COLO829 (cell line): Measurements from ENCODE around the gene TMEM126B.
"Not testable (repeated sequence)": the region's sequence is repeated elsewhere in the genome, so short reads cannot be mapped to it uniquely, and the experiment has no call there.

Source experiments
- DNase-seq: peaks from one replicate; pipeline ENCODE4 v3.0.0; 2012; ENCODE audit warnings: low spot score

The TMEM126B gene

DNA sequence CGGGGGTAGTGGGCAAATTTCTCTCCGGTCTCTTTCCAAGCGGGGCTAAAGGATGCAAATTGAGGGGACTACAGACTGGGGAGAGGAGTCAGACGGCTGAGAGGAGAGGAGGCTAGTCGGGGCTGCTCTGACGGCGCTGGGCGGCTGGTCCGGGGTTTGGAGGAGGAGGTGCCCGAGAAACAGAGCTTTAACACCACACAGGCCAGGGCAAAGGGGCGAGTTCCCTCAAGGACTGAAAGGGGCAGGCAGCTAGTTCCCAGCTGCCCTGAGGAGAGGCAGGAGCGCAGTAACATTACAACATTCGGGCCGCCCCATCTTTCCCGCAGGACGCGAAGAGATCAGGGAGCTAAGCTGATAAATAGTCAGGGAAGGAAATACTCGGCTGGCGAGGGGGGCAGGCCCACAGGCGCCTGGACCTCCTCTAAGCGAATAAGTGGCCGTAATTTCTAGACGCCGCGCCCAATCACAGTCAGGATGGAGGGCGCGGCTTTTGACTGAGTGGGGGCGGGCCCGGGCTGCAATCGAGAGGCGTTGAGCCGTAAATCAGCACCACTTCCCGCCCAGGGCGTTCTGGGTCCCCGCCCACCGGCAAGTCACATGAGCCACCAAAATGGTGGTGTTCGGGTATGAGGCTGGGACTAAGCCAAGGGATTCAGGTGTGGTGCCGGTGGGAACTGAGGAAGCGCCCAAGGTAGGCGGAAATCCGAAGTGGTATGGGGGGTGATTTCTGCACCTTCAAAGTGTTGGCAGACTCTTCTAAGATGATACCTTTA is at the start of gene TMEM126B:
Gene TMEM126B, plus strand, starts transcription at position 596 of the 773 bp plus-strand sequence. Its CDS starts 15 bp downstream, at position 611.
- DNase-seq, result peak; percentile 83

DNA sequence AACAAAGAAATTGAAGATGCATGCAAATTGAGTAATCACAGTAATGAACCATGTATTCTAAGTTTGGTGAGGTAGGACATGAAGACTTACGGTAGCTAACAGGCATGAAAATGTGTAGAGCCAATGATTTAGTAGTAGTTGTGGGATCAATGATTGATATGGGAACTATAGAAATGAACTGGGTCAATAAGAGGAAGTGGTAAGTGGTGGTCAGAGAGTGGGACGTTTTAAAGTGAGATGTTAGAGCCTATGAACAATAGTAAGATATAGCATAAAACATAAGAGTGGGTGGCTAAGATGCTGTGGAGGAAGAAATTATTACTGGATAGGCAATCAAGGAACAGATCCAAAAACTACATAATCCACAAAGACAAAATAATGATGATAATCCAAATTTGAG is 46.3 kb upstream of the TMEM126B start:
- no peak for DNase-seq

DNA sequence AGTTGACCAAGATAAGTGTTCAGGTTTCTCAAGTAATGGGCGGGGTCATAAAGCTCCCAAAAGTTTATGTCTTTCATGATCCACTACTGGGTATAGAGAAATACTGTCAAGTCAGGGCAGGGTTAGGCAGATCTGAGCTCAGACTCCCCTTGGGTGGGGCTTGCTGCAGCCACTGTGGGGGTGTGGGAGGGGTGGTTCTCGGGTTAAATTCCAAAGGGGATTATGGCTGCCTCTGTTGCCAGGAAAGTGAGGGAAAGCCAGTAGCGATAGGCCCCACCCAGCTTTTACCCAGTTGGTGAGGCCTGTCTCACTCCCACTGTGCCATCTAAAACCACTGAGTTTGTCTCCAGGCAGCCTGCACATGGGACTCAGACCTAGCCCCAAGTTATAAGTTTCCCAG is 39.0 kb upstream of the TMEM126B start:
- DNase-seq, result no peak

DNA sequence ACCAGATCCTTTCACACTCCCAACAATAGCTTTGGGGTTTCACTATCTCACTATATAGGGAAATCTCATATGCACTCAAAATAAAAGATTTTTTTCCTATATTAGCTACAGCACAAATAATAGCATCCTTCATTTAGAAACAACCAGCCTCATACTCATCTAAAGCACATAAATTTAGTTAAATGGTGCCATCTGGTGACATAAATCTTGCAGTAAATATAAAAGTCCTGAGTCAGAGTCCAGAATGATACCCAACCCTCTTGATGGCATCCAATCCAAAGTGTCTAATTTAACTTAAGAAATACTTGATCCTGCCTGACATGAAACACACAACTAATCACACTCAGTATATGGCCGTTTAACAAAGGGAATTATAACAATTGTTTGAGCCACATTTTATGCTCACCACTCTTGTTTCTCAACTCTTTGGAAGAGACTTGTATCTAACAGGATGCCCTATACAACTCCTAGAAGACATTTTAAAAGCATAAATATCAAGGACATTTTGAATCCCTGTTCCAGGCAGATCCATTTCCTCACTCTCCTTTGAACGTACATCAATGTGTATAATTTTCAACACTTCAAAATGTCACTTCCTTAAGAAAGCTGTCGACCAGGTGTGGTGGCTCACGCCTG is 37.4 kb upstream of the TMEM126B start:
- peak; percentile 33 for DNase-seq

DNA sequence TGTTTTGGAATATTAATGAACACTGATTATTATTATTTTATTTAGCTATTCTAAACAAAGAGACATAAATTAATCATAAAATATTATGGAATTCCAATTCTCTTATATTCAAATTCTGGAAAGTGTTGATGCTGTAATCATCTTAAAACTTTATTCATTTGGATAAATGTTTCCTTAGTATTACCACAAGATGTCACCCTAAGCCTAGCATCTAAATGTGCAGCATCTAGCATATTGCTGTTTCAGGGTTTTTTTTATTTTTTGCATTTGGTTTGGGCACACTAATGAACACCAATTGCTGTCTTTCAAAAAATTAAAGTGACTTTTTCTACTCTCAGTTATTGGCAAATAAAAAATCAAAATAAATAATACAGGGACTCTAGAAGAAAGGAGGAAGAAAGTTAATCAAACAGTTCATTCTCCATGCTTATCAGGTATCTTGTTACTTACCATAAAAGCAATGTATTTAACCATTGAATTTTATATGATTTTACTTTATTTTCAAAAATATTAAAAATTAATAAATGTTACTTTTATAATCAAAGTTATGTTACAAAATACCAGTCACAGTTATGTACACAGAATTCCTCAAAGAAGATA is 33.0 kb upstream of the TMEM126B start:
- peak; percentile 48 for DNase-seq

DNA sequence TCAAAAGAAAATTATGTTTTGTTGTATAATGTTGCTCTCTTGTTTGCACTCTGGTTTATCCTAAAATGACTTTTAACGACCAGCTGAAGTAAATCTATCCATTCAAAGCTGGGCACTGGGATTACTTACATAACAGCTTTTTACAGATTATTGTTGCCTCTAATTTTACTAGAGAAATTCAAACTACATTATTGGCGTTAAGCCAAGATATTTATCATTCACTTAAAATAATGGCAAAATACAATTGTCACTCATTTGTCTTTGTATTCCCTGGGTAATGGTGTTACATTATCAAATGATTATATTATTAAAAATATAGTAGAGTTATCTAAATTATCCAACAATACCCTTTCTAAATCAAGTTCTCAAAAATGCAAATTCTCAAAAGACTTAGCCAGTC is 31.5 kb upstream of the TMEM126B start:
- DNase-seq, result no peak

DNA sequence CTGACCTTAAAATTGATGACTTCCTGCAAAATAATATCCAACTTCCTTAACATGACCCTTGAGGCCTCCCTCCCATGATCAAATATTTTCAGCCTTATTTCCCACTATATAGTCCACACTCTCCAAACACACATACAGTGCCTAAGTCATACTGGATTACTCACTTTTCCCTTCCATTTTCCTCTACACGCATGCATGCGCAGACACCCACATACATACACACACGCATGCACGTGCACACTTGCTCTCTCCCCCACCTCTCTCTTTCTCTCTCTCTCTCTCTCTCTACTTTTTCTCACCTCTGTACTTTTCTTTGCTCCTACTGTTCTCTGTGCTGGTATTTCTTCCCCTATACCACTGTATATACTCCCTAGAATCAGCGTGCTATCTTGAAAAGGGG is 29.3 kb upstream of the TMEM126B start:
- no peak for DNase-seq

DNA sequence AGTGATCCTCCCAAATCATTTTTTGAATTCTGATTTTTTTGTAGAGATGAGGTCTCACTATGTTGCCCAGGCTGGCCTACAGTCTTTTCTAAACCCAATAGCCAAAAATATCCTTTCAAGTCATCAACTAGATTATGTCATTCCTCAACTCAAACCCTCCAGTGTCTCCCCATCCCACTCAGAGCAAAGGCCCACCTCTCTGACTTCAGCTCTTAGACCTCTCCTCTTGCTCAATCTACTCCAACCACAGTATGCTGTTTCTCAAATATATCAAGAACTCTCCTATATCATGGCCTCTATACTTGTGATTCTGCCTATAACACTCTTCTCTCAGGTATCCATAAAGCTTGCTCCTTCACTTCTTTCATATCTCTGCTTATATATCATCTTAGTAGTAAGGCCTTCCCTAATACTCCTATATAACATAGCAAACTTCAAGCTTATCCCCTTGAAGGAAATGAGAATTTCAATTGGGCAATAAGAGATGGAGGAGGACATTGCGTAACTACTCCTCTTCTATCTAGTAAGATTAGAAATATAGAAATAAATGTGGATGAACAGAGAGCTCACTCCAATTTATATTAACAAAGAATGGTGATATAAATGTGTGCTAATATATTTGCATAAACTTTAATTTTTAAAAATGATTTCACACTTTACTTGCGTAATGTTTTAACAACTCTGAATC is 25.7 kb upstream of the TMEM126B start:
- no peak for DNase-seq

DNA sequence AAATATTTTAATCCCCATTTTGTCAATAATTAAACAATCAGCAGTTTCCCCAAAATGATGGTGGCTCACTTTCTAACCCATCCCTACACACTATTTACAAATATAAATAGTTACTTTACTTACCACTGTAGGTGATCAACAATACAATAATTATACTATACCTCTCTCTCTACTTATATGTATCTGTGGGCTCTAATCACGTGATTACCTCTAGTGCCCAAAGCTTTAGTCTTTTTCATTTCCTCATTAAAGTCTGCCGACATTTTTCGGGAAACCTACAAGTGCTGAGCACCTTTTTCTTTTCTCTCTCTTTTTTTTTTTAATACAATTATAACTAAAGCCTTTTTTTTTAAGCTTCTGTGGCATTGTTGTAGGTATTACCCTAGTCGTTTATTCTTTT is 25.2 kb upstream of the TMEM126B start:
- no peak for DNase-seq

DNA sequence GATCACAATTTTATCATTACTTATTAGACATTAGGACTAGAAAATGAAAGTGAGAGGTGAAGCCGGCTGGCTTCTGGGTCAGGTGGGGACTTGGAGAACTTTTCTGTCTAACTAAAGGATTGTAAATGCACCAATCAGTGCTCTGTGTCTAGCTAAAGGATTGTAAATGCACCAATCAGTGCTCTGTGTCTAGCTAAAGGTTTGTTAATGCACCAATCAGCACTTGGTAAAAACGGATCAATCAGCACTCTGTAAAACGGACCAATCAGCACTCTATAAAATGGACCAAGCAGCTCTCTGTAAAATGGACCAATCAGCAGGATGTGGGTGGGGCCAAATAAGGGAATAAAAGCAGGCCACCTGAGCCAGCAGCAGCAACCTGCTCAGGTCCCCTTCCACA is 22.2 kb upstream of the TMEM126B start:
- DNase-seq, result not testable (repeated sequence)

DNA sequence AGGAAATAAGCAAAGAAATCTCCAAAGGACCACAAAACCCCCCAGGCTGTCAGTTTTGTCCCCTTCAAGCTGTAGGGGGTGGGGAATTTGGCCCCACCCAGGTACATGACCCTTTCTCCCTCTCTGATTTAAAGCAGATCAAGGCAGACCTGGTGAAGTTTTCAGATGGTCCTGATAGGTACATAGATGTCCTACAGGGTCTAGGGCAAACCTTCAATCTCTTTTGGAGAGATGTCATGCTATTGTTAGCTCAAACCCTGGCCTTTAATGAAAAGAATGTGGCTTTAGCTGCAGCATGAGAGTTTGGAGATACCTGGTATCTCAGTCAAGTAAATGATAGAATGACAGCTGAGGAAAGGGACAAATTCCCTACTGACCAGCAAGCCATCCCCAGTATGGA is 19.8 kb upstream of the TMEM126B start:
- not testable (repeated sequence) for DNase-seq

DNA sequence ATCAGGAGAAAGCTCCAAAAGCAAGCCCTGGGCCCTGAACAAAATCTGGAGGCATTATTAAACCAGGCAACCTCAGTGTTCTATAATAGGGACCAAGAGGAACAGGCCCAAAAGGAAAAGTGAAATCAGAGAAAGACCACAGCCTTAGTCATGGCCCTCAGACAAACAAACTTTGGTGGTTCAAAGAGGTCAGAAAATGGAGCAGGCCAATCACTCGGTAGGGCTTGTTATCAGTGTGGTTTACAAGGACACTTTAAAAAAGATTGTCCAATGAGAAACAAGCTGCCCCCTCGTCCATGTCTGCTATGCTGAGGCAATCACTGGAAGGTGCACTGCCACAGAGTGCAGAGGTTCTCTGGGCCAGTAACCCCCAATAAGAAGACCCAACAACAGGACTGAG is 19.1 kb upstream of the TMEM126B start:
- not testable (repeated sequence) for DNase-seq

DNA sequence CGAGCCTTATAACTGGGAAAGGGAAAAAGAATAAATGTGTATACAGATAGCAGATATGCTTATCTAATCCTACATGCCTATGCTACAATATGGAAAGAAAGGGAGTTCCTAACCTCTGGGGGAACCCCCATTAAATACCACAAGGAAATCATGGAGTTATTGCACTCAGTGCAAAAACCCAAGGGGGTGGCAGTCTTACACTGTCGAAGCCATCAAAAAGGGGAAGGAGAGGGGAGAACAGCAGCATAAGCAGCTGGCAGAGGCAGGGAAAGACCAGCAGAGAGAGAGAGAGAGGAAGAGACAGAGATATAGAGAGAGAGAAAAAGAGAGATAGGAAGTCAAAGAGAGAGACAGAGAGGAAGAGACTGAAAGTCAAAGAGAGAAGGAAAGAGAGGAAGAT is 16.8 kb upstream of the TMEM126B start:
- not testable (repeated sequence) for DNase-seq

DNA sequence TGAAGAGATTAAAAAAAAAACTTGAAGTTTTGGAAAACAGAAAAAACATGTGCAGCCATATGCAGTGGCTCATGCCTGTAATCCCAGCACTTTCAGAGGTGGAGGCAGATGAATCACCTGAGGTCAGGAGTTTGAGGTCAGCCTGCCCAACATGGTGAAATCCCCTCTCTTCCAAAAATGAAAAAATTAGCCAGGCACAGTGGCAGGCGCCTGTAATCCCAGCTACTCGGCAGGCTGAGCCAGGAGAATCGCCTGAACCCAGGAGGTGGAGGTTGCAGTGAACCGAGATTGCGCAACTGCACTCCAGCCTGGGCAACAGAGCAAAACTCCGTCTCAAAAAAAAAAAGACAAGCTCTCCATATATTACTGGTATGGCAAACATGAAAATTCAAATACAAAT is 8.9 kb upstream of the TMEM126B start:
- DNase-seq, result no peak

DNA sequence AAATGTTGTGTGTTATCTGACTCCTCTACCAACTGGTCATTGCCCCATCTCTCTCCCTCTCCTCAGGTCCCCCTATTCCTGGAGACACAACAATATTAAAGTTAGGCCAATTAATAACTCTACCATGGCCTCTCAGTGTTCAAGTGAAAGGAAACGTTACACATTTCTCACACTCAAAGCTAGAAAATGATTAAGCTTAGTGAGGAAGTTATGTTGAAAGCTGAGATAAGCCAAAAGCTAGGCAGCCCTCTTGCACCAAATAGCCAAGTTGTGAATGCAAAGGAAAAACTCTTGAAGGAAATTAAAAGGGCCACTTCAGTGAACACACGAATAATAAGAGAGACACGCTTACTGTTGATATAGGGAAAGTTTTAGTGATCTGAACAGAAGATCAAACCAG is 8.1 kb upstream of the TMEM126B start:
- DNase-seq, result no peak

DNA sequence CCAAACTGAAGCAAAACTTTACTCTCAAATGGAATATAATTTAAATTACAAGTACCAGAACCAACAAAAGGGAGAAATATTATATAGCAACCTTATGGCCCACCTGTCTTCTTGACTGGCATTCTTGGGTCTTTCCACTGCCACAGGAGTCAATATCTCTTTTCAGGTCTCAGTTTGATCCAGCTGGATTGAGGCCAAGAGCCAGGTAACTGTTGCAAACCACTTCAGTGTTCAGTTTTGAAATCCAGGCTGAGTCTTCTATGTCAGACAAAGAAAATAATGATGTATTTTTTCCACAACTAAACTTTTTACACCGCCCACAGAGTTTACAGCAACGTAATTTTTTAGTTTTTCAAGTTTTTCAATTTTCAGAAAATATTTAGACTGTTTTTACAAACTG is 1.9 kb upstream of the TMEM126B start:
- DNase-seq, result no peak

DNA sequence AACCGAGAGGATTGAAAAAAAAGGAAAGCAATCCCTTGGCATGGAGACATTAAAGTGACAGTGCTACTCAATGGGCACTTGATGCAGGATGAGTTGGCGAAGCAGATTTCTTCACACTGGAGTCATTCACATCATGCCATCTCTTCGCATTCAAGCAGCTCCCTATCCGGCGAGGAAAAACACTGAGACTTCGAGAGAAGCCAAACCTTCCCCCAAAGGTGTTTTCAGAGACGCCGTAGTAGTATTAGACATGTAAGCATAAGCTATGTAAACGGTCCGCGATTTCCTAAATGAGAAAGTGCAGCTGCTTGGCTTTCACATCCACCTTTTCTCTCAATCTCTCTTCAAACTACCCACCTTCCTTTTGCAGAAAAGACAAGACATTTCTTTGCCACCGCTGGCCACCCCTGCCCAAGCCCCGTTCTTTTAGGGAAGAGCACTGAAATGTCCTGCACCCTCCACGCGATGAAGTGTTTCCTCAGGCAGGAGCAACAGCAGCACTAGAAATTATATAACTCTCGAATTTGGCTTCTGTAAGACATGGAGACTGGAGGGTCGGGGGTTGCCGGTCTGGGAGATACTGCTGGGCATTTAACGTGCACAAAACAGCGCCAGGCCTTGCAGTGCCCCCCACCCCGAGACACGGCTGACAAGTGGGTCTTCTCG is 928 bp upstream of the TMEM126B start, which contains the start of gene DLG2:
Gene DLG2, minus strand, starts transcription at position 13 of the 666 bp plus-strand sequence.
- DNase-seq, result no peak

DNA sequence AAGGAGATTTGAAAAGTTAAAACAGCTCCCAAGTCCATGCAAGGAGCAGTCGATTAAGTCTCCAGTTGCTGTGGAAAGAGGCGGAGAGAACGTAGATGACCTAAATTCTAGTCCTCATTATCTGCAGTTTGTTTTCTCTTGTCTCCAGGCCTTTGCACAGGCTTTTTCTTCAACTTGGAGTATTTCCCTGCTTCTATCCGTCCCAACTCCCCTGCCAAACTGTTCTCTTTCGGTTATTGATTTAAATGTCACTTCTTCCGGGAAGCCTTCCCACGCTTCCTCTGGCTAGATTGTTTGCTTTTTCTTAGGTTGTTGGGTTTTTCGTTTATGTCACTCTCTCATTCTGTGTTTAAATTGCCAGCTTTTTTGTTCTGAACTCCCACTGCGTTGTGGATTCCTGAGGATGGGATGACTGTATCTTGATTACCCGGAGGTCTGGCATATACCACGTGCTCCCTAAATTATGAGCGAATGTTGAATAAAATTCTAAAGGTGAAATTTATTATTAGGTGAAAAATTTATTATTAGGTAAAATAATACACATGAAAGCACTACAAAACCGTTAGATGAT is 463 bp downstream of the TMEM126B start:
- DNase-seq, result no peak

DNA sequence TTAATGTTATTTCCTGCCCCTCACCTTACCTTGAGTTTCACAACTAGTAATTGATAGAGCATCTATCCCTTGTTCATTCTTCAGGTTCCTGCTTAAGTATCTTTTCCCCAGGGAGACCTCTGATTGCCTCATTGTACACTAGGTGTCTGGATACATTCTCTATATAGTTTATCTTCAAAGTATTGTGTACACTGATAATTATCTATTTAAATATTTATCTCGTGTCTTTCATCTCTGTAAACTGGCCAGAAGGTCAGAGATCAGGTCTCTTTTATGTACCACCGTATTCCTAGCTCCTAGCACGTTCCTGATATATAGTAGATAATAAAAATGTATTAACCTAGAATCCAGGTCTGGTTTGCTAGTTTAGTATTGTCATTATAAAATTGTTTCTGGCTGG is 6.4 kb downstream of the TMEM126B start:
- DNase-seq, result no peak

DNA sequence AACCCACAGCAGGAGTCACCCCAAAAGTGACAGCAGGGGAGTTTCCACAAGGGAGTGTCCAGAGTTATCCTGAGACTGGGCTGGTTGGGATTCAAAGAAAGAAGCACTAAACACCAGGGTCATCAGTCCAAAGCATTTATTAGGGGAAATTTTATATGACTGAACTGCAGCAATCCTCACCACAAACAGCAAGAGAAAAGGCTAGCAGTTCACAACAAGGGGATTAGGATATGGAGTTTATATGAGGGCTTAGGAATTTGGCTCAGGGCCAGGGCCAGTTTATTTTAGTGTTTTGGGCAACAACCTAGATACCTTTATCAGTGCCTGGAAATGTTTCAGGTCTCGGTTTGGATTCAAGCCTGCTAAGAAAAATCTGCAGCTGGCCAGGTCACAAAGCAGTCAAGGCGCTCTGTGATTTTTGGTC is 14.8 kb downstream of the TMEM126B start:
- no peak for DNase-seq

DNA sequence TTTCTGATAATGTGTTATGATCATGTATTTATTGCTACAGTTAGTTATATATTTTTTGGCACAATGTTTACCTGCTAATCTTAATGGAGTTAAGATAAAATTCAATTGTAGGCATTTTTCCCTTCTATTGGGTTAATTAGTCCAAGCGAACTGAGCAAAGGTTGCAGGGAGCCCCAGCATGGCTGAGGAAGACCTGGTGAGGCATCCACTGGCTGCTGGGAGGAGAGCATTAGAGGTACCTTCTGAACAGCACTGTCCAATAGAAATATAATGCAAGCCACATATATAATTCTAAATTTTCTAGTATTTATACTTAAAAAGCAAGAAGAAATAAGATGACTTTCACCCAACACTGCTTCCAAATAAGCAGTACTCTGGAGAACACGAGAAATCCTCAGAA is 18.7 kb downstream of the TMEM126B start:
- DNase-seq, result no peak
